Activated CD4-positive, alpha-beta T cell treated with anti-CD3 and anti-CD28 coated beads for 24 hours (primary cell): Measurements from ENCODE around the gene PSMA2.

Experiments used
- DNase-seq, 2 donors: peaks; one replicate each; pipeline ENCODE4 v3.0.0-alpha.2; 2020; ENCODE audit warnings: low read depth in 2 of 2

PSMA2 gene

DNA sequence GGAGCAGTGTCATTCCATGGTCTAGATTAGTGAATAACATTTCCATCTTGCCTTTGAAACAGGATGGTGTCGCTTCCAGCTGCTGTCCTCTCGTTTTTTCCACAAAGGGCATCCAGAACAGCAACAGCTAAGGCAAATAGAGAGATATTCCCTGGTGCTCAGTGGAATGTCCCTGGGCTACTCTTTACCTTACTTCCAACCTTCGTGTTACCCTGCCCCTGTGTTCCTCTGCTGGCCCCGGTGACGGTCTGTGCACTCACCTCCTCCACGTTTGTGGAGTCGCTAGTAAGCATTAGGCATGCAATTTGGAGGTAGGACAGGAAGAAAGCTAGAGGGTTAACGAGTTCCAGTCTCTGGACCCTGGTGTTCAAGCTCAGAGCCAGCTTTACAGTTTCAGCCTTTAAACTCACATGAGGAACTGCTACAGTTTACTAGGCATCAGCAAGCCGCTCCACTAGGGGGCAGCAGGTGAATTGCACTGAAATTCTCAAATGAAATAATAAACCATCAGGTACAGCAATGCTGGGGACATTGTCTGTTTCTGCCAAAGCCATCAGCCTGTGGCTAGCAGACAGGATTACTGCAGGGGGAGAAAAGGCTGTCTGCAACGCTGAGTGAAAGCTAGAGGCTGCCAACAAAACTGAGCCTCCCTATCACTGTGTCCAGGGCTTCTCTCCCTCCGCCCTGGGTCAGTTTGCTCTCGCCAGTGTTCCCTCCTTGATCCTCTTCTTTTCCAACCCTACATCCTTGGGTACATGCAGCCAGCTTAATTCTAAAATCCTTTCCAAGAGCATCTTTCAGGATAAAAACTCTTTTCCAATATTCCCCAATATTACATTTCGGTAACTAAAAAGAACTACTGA, 9.2 kb upstream of the PSMA2 start:
- DNase-seq = peak; percentile 65 to 74

DNA sequence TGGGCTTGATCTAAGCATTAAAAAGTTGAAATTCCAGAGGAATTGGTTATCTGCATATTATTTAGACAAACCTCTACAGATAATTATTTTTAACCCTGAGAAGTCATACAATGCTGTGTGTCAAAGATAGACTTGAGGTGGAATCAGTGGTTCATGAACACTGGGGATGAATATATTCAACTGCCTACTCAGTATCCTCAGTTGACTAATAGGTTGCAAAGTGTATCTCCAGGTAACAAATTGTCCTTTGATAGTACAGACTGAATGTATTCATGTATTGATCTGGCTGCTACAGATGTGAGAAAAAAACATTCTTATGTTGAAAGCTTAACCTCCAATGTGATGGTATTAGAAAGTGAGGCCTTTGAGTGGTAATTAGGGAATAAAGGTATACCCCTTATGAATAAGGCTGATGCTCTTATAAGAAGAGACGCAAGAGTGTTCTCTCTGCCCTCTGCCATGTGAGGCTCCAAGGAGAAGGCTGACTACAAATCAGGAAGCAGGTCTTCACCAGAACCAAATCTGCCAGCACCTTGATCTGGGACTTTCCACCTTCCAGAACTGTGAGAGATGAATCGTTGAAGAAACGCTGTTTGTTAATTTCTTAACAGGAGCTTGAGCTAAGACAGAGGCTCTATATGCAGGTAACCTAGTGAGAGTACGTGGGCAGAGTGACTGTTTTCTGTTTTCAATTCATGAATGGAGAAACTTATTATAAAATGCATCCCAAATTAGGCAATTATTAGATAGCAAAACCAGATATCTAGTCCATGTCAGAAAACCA, 7.7 kb upstream of the PSMA2 start:
- DNase-seq = no peak

DNA sequence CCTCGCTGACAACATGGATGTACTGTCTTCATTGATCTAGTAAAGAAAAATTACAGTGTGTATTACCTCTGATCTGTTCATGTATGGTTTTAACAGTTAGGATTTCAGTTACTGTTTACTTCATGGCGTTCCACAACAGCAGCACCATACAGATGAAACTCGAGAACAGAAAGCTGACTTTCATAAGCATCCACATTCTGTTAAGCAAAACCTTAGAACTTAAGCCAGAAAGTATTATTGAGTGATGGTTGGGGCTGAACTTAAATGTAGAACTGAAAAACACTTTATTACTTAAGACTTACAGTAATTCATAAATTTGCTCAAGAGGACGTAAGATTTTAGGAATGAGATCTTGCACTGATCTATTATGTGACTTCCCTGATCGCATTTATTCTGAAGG, 3.9 kb upstream of the PSMA2 start:
- no peak for DNase-seq

DNA sequence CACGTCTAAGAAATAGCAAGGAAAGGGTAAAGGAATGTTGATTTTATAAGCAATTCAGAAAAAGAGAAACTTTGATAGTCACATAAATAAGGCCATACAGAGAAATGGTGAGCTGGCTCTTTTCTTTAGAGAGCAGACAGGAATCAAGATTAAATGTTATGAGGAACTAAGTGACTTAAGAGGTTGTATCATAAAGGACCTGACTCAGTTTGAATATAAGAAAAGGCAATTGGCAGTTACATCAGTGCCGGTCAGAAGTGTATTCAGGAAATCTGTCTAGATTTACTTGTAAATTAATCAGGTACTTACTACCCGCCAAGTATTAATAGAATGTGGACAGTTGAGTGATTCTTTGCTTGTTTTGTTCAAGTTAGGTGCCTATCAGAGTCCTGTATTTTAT, 2.3 kb upstream of the PSMA2 start:
- no peak for DNase-seq

DNA sequence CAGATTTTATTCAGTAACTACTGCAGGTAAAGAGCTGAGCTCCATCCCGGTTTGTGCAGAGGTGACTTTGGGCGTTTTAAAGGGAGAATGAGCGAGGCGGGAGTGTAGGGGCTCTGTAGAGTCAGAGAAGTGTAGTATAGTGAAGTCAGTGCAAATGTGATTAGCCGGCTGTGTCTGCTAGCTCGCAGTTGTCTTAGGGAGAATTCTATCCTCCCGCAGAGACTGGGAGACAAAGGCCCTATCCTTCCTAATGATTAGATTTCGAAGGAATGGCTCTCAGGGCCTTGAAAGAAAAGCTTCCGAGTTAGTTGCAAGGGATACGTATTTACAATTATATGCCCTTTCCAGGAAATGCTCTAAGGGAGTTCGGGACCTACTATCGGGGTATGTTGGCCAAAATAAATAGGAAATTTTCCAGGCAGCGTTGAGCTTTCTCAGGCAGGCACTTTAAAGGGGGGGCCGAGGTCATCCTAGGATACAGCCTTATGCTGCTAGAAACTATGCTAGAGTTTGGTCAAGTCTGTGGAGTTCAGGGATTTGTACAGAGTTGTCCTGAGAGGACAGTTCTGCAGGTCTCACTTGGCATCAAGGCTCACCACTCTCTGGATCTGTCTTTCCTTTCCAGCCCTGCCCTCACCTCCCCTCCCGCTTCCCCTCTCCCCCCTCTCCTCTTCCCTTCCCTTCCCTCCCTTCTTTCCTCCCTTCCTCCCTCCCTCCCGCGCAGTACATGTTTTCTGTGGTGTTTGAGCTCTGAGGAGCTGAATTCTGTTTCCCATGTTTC, 1.0 kb upstream of the PSMA2 start:
- DNase-seq = no peak

DNA sequence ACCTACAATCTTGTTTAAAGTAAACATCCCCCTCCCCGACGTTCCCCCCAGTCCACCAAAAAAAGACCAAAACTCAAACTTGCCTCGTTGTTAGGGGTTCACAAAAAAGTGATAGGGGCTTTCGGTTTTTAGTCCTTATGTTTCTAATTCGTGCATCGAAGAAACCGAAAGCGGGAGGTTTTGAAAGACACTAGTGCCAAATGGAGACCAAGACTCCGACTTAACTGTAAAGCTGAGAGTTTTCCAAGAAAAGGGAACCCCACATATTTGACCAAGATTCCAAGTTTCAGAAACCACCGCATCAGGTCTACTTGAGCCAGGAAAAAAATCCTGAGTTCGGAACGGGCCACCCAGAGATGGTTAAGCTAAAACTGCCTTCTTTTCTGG, 534 bp downstream of the PSMA2 start:
- no peak for DNase-seq

DNA sequence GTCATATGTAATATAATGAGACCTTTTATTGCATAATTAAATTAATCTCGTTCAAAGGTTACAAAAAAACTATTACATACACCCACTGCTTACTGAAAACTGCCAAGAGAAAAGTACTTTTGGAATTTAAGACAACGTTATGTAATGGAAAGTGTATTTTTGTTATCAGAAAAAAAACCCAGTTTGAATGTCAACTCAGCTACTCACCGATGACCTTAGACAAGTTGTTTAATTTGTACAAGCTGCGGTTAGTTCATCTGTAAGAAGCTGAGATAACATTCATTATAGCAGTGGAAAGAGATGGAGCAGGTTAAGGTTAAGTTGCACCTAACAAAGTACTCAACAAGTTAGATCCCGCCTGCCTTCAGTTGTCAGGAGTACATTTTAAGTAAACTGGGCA, 1.1 kb downstream of the PSMA2 start:
- no peak for DNase-seq

DNA sequence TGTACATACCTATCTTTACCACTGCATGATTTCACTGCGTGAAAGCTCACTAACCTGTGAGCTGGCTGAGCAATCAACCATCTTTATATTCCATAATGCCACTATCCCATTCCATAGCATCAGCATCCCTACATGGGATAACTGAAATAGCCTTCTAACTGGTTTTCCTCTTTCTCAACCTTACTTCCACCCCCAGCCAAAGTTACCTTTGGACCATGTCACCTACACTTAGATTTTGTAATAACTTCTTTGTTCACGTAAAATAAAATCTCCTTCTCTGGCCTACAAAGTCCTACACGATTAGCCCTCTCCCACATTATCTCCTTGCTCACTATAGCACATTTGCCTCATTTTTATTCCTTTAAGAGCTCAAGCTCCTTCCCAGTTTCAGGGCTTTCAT, 2.5 kb downstream of the PSMA2 start:
- no peak for DNase-seq

DNA sequence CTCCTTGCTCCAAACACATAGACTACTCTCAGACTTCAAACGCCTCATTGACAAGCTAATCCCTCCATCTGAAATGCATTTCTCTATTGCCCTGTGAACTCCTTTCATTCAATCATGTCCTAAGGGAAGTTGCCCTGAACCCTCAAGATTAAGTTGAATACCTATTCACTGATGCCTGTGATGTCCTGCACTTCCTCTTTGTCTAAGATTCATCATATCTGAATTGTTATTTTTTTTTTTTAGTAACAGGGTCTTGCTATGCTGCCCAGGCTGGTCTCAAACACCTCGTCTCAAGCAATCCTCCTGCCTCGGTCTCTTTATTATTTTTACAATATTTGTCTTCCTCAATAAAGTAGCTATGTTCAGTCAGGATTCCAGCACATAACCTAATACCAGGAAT, 3.2 kb downstream of the PSMA2 start:
- DNase-seq = no peak

DNA sequence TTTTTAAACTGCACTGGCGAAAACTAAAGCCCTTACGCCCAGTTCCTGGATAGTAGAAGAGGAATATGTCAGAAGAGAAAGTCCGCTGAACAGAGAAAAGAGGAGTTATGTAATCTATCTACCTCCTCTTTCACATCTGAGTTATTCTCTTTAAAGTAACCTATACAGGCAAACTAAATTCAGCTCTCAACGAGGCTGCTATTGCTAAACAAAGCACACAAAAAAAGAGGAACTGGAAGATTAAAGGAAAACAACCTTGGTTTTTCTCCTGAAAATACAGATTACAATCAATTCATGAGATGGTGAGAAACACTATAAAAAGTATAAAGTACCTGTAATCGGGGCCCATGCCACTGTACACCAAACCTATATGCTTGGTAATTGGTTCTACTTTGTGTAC, 5.8 kb downstream of the PSMA2 start:
- DNase-seq = no peak

DNA sequence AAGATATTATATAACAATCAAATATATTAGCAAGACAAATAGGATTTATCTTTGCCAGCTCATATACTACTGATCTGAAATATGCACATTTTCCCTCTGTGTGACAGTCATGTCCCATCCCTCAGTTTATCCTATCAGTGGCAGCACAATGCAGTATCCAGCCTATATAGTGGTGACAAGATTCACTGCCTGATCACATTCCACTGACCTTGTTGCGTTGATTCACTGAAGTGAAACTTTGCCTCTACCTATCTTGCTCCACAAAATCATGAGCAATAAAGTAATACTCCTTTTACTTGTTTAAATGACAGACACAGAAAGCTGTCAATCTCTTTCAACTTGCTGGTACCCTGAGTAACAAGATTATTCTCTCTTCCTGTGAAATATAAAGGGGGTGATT, 6.3 kb downstream of the PSMA2 start:
- no peak for DNase-seq

DNA sequence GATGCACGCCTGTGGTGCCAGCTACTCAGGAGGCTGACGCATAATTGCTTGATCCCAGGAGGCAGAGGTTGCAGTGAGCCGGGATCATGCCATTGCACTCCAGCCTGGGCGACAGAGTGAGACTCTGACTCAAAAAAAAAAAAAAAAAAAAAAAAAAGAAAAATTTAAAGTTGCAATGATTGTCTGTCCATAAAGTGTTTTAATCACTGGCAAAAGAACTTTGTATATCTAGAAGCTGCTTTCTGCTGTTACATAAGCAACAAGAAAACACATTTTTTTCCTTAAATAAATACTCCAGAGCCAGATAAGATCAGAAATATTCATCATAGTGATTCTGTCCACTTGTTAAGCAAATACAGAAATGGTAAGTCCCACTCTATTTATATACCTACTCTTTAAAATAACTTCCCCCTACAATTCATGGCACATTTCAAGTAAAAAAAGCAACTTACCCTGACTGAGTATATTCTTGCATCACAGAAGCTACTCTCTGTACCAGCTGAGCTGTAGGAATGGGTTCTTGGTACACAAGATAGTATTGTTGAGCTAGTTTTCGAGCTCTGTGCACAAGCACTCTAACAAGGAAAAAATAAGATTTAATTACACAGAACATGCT, 7.6 kb downstream of the PSMA2 start:
- DNase-seq = no peak

DNA sequence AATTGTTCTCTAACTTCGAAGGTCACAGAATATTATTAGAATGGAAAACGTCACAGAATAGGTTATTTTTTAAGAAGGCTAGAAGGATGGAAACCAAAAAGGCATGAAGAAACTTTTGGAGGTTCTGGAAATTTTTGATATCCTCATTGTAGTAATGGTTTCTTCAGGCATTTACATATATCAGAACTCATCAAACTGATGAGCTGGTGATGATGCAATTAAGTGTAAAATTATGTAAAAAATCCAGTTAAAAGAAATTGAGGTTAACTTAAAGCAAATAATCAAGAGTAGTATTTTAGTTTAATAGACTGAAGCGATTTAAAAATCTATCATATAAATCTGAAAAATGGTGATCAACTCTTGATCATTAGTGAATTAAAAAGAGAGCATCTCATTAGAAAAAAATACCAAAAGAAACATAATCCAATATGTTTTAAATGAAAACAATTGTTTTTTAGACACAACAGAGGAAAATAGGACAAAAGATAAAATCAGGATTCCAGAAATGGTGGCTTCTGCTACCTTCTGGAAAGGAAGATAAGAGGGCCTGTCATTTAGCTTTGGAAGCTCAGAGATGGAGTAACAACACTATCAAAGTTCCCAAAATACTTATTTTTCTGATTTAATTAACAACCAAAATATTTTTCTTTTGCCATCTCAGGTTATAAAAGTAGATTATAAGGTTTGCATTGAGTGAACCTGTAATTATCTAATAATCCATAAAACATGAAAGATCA, 9.8 kb downstream of the PSMA2 start:
- DNase-seq = no peak

DNA sequence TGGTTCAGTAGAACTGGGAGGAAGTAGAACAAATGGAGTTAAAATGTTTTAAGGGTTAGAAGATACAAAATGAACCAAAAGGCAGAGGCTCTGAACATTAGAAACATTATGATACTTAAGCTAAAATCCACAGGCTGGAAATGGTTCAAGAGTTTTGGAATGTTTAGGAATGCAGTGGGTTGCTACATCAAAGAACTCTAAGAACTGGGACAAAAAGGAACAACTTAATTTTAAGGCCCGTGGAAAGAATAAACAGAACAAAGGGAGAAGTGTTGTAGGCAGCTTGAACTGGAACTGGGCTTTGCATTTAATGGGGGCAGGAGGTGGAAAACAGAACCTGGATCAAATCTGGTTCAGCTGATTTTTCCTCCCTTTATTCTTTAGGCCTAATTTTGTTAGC, 16.6 kb downstream of the PSMA2 start:
- DNase-seq = no peak

DNA sequence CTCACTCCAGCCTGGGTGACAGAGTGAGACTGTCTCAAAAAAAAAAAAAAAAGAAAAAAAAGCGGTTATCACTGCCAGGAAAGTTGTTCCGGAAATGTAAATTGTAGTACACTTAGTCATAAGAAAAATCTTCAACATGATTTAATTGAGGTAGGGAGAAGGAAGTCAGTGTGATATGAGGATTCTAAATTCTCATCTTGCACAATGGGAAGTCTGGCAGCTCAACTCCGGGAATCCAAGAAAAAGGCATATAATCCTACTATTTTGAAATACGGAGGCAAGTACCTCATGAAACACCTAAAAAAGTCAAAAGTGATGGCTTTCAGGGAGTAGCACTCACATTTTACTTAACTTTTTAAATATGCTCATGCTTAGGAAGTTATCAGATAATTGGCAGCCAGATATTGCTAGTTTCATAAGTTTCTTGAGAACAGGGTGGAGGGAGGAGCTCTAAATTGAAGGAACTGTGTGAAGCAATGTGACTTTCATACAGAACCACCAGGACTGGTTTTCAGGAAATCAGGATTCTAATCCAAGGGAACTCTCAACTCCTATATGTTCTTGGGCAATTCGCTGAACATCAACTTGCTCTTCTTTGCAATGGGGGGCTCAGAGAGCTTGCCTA, 17.4 kb downstream of the PSMA2 start:
- DNase-seq = no peak

DNA sequence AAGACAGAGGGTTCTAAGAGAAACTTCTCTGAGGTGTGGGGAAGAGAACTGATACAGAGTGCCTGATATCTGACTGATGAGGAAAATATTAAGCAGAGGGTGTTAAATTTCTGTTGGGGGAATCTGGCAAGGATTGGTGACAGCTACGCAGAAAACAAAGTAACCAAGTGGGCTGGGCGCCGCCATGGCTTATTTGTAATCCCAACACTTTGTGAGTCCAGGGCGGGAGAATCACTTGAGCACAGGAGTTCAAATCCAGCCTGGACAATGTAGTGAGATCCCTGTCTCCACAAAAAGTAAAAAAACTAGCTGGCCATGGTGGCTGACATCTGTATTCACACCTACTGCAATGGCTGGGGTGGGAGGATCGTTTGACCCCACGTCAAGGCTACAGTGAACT, 18.0 kb downstream of the PSMA2 start:
- no peak for DNase-seq

DNA sequence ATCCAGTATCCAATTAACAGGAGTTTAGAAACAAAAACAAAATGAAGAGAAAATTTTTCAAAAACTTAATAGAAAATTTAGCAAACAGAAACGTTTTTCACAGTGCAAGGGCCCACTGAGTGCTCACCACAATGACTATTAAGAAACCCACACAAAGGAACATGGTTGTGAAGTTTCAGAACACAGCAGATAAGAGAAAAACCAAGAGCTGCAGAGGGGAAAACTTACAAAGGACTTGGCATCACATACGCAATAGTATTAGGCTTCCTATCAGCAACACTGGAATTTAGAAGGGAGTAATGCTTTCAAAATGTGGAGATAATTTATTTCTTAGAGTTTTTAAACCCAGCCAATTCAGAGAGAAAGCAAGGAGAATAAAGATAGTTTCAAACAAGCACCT, 18.4 kb downstream of the PSMA2 start:
- DNase-seq = no peak

DNA sequence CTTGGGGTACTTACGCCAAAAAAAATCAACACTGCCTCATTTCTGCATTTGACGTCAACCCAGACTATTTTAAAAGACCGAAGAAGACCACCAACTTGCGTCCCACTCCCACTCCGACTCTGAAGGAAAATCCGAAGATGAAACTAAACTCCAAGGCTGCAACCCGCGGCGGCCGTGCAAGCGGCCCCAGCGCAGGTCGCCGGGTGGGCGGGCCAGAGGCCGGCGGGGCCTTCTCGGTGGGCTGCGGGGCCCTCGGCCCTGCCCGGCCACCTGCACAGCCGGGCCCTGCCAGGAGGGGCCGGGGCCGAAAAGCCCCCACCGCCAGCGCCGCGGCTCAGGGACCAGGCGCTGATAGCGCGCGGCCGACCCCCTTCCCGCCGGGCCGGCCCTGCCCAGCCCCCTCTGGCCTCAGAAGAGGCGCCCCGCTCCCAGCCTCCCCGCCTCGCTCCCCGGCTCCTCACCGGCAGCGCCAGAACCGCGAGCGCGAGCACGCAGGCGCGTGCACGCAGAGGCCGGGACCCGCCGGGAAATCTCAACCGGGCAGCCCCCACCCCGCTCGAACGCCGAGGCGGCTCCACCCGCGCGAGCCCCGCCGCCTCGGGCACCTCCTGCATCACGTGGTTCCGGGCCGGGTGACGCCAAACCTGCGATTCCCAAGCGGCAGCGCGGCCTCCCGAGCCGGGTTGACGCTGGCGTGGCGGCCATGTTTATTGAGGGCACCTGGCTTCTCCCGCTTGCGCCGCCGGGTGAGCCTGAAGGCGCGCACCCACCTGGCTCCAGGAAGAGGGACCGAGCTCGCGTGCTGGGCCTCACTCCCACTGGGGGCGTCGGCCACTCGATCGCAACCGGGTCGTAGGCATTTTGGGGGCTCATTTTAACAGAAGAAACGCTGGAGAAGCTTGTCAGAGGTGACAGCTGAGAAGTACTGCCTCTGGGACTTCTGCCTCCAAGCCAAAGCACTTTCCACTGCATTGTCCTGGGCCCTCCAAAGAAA, 20.2 kb downstream of the PSMA2 start, which contains the start of gene C7orf25:
TSS of gene C7orf25 (minus strand) at position 617 of the 994 bp plus-strand sequence. CDS start 1,170 bp downstream, outside the sequence.
- peak; percentile 91 to 93 for DNase-seq

DNA sequence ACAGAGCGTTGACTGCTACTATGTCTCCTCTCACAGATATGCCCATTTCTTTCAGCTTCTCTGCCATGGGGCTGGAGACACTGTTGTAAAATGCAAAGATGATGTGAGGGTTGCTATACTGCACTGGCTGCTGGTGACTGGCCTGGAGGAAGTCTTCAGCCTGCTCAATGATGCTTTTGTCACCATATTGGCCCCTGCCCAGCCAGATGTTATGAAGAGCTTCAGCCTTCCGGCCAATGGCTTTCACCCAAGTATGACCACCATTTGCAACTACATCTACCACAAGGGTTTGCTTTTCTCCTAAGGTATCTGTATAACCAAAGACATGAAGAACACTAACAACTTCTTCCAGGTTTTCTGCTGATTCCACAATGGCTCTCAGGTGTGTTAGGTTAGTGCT, 21.7 kb downstream of the PSMA2 start:
- no peak for DNase-seq
